ENCODE measurements around the gene BANP.
A peak's percentile ranks its signal among the peaks of the same experiment; 100 is the strongest.
"Not testable (repeated sequence)": the region's sequence is repeated elsewhere in the genome, so short reads cannot be mapped to it uniquely, and the experiment has no call there.

Gene BANP

GRCh38 chr16:87970186-87970585 is 19.0 kb downstream of the BANP start:
- no peak for DNase-seq

GRCh38 chr16:87971933-87972332 is 20.7 kb downstream of the BANP start:
- no peak for DNase-seq

- no peak for DNase-seq
Observed at GRCh38 chr16:87973717-87974116, 22.5 kb downstream of the BANP start.

GRCh38 chr16:87974178-87974577 is 22.9 kb downstream of the BANP start:
- no peak for DNase-seq

- no peak for DNase-seq
Observed at GRCh38 chr16:87976665-87977064, 25.4 kb downstream of the BANP start.

- no peak for DNase-seq
Observed at GRCh38 chr16:87978127-87978526, 26.9 kb downstream of the BANP start.

- no peak for DNase-seq
Observed at GRCh38 chr16:87979352-87979751, 28.1 kb downstream of the BANP start.

- DNase-seq, result not testable (repeated sequence)
Observed at GRCh38 chr16:87979911-87980630, 28.8 kb downstream of the BANP start.

GRCh38 chr16:87981376-87981775 is 30.1 kb downstream of the BANP start:
- peak in 1 of 2 donors; percentile 24 for DNase-seq

- no peak for DNase-seq
Observed at GRCh38 chr16:87982581-87983041, 31.4 kb downstream of the BANP start.

GRCh38 chr16:87983072-87983736 is 32.0 kb downstream of the BANP start:
- DNase-seq, result not testable (repeated sequence)

- not testable (repeated sequence) for DNase-seq
Observed at GRCh38 chr16:87983737-87984097, 32.5 kb downstream of the BANP start.

GRCh38 chr16:87984180-87984579 is 32.9 kb downstream of the BANP start:
- not testable (repeated sequence) for DNase-seq

GRCh38 chr16:87984632-87985267 is 33.5 kb downstream of the BANP start:
- no peak for DNase-seq

- DNase-seq, result not testable (repeated sequence)
Observed at GRCh38 chr16:87985493-87985892, 34.3 kb downstream of the BANP start.

GRCh38 chr16:87986361-87986849 is 35.2 kb downstream of the BANP start:
- peak; percentile 21 to 29 for DNase-seq

GRCh38 chr16:87988596-87988995 is 37.4 kb downstream of the BANP start:
- not testable (repeated sequence) for DNase-seq

GRCh38 chr16:87990254-87990653 is 39.0 kb downstream of the BANP start:
- DNase-seq, result not testable (repeated sequence)

- not testable (repeated sequence) for DNase-seq
Observed at GRCh38 chr16:87992142-87992541, 40.9 kb downstream of the BANP start.

GRCh38 chr16:87993901-87994300 is 42.7 kb downstream of the BANP start:
- no peak for DNase-seq

- no peak for DNase-seq
Observed at GRCh38 chr16:87995644-87996043, 44.4 kb downstream of the BANP start.

- no peak for DNase-seq
Observed at GRCh38 chr16:87996962-87997880, 46.0 kb downstream of the BANP start.

Data from CD4-positive, alpha-beta T cell treated with Interleukin-4 for 1 hour (primary cell).